GM21737 (cell line): Measurements from ENCODE around the gene TBC1D2B.
"Not testable (repeated sequence)": the region's sequence is repeated elsewhere in the genome, so short reads cannot be mapped to it uniquely, and the experiment has no call there.

Experiments used
- ATAC-seq: cut with Tn5 transposase; IDR thresholded peaks from one replicate; pipeline ENCODE4 v1.9.1; 2021; ENCODE audit warnings: mild to moderate bottlenecking, moderate library complexity; ENCODE audit not compliant: unreplicated experiment

Gene TBC1D2B

DNA sequence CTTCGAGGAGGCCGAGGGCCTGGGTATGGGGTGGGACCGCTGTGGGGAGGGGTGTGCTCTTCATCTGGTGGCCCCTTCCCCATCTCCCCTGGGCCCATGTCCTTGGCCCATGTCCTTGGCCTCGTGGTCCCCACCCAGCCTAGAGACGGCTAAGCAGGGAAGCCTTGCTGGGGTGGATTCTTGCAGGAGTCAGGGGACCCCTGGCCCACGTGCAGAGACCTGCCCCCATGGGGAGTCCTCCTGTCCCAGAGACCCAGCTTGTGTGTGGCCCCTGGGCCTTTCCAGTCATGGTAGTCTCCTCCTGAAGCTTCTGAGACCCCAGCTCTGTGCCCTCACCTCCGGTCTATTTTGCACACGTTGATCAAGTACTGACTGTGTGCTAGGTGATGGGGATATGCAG lies 97.4 kb downstream of the TBC1D2B start:
- ATAC-seq = no peak

DNA sequence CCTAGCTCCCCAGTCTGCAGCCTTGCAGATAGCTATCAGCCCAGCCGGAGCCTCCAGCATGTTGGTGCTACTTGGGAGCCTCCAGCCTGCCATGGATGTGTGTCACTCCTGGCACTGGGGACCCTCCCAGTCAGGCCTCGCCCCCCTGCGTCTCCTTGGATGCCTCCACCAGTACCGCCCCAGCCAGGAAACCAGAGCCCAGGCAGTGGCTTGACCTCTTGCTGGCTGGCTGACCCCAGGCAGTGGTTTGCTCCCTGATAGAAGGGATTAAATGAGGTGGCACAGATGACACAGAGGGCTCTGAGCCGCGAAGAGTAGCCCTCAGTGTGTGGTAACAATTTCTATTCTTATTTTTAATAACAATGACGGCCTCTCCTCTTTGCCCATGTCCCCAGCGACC lies 98.4 kb downstream of the TBC1D2B start:
- ATAC-seq = not testable (repeated sequence)

DNA sequence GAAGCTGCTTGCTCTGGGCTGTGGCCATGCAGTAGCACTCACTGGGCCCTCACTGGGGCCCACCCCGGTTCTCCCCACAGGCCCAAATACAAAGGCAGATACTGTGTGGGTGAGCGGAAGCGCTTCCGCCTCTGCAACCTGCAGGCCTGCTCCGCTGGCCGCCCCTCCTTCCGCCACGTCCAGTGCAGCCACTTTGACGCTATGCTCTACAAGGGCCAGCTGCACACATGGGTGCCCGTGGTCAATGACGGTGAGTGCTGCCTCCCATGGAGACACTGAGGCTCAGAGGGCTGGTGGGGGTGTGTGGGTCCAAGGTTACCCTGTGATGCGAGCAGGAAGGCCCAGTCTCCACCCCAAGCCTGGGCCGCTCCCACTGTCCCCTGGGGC lies 98.8 kb downstream of the TBC1D2B start:
- not testable (repeated sequence) for ATAC-seq

DNA sequence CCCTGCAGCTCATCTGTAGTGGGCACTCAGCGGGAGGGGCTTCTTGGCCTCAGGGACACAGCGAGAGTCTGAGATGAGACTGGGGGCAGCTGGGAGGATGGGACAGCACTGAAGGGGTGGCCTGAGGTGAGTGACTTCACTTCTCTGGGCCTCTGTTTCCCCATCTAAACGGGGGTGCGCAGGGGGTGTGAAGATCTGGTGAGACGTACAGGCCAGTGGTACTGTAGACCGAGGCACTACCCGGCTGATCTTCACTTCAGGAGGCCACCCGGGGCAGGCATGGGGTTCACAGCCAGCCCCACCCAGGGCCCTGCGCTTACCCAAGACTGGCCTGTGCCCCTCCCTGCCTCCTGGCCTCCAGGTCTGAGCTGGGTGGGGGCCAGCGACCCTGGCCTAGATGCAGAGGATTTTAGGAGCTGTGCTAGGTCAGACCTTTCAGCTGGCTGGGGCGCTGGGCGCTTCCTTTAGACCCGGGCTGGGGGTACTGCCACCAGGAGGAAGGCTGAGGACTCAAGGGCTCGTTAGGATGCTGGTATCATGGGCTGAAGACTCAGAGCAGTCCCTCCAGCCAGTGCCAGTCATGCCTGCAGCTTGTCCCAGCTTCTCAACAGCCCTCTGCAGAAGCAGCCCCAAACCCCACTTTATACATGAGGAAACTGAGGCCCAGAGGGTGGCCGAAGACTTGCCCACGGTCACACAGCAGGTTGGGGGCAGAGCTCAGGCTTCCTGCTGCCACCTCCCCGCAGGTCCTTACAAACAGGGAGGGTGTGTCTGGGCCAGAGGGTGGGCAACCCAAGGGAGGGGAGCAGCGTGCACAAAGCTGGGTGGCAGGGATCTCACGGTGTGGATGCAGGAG lies 99.4 kb downstream of the TBC1D2B start:
- not testable (repeated sequence) for ATAC-seq

DNA sequence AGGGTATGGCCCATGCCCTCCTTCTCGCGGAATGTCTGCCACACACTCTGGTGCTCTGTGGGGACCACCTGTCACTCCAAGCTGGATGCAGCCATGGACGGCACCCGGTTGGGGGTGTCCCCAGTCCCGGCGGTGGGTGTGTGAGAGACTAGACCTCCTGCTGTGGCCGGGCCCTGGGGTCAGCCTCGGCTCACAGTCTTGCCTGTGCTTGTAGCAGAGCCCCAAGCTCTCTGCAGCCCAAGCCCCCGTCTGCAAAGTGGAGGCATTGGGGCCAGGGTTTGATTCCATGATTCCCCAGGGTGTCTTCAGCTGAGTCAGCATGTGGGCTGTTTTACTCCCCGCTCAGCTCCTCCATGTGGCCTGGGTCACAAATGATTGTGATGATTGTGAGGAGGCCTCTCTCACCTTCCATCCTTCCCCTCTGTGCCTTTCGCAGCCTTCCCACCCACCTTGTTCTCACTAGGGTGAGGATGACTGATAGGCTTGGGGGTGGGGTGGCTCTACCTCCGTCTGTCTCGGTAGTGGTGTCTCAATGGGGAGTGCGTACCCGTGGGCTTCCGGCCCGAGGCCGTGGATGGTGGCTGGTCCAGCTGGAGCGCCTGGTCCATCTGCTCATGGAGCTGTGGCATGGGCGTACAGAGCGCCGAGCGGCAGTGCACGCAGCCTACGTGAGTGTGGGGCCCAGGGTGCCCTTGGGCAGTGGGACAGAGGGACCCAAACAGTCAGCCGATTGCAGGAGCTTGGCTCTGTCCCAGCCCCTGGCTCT lies 100.6 kb downstream of the TBC1D2B start:
- not testable (repeated sequence) for ATAC-seq

DNA sequence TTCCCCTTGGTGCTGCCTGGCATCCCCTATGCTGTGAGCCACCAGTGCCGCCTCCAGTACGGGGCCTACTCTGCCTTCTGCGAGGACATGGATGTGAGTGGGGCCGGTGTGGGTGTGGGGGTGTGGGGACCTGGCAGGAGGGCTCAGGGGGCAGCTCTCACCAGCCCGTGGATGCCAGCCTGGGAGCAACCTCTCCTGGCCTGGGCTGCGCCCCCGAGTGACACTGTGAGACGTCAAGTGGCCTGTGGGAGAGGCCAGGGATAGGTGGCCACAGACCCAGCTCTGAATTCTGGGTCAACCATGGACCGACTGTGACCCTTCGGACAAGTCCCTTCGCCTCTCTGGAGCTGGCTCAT lies 101.4 kb downstream of the TBC1D2B start:
- ATAC-seq = not testable (repeated sequence)

DNA sequence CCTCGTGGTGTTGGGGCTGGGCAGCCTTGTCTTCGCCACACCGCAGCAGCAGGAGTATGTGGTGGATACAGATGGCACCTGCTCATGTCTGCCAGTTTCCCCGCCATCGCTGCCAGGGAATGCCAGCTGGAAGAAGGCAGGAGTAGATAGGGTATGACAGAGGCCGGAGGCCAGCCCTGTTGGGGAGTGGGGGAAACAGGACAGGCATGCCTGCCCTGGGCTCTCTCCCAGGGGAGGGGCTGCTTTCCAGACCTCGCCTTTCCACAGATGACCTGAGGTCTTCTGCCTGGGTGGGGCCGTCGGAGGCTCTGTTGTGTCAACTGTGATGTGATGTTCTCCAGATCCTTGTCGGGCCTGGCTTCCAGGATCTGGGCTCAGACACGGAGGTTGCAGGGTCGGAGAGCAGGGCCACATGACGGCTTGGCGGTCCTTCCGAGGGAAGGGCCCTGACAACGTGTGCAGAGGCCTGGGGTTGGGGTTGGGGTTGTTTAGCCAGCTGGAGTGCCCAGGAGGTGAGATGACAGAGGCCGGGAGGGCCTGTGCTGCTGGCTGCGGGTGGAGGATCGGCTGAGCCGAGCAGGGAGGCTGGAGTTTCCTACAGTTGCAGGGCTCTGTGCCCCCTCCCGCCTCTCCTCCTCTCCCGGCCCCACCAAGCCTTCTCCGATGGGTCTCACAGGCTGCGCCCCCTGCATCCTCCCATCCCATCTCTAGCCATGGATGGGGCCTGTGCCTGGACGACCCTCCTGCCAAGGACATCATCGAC lies 102.0 kb downstream of the TBC1D2B start:
- no peak for ATAC-seq

DNA sequence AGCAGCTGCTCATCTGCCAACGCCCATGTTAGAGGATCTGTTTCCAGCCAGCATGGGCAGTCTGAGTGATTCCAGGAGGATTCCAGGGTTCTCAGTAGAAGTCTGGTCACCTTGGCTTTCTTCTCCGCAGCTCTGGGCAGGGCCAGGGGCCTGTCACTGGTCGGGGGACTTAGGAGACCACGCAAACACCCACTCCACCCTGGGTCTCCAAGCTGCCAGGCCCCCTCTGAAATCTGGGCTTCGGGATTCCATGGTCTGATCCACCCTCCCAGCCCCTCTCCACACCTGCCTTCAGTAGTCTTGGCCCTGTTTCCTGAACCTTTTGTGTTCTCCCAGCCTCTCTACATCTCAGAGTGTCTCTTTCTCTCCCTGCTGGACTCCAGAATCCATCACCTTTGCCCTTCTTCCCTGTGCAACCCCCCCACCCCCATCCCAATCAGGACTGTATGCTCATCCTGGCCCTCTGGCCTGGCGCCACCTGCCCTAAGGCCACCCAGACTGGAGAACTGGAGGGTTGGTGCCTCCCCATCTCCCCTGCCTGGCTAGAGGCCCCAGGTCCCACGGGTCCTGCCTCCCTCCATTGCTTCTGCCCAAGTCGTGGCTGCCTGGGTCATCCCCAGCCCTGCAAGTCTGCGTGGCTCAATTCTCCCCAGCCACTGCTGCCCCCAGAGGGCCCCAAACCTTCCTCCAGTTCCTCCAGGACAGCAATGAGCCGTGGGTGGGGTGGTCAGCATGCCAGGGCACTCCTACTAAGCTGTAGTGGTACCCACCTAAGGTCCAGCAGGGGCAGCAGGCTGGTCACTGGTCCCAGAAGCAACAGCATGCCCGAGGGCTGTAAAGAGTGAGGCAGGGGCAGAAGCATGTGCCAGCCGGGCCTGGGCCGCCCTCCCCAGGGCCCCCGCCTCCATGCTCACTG lies 102.8 kb downstream of the TBC1D2B start:
- ATAC-seq = no peak

DNA sequence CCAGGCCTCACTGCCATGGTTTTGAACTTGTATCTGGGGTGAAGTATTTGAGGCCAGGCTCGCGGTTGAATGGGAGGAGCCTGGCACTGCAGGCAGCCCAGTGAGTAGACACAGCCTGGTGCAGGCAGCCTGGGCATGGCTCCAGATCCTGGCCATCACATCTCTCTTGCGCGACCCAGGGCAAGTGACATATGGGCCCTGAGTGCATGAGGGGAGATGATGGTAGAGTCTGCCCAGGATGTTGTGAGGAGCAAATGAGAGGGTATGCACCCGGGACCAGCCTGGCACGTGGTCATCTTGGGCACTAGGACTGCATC lies 103.5 kb downstream of the TBC1D2B start:
- ATAC-seq = no peak

DNA sequence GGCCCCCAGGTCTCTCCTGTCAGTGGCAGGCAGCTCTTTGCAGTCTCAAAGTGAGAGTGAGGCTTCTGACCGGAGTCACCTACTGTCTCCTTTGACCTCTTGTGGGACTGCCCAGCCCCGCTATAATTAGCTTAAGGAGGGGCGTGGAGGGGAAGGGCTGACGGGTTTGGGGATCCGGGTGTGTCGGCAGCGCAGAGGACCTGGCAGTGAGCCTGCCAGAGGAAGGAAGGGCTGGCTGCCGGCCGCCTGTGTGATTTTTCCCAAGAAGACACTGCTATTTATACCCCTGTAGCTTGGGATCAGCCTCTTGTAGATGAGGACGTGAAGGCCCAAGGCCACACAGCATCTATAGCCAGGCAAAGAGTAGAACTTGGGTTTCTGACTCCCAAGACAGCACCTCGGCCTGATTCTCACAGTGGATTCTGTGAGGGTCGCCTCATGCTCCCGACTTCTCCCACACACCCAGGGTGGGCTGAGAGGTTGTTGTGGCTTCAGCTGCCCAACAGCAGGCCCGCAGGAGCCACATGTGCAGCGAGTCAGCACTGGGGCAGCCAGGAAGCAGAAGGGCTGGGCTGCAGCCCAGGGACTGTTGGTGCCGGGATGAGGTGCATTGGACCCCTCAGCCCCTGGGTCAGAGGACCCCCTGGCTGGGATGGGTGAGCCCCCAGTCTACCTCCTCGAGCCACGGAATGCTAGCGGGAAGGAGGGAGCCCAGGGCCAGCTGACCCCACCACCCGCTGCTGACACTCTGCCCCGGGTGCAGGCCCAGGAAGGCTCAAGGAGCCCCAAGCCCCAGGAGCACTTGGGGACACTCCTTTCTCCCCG lies 104.0 kb downstream of the TBC1D2B start:
- ATAC-seq = not testable (repeated sequence)

DNA sequence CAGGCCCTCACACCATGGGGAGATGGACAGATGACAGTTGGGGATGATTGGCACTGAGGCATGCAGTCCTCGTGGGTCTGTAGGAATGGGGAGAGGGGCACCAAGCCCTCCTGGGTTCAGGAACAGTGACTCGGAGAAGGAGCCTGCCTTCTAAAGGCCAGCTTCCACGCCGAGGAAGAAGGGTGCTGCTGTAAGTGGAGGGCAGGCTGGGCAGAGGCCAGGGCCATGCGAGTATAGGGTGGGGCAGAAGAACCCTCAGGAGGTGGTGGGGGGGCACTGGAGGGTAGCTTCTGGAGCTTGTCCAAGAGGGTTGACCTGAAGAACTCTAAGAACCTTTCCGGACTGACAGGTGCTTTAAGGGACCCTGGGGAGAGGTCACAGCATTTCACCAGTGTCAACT lies 104.8 kb downstream of the TBC1D2B start:
- ATAC-seq = not testable (repeated sequence)

DNA sequence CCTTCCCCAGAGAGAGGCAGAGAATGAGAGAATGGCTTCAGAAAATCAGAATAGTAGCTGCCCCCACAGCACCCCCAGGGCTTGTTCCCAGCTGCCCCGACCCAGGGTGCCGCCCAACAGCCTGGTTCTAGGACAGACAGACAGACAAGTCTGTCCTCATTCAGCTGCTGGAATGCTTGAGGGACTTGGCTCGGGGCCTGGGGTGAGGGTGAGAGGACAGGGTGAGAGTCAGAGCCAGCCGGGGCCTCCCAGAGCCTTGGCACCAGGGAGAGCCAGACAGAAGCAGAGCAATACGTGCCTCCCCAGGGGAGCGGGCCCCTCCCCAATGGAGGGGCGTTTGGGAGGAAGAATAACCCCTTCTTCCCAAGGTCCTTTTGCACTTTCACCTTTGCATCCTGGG lies 105.6 kb downstream of the TBC1D2B start:
- not testable (repeated sequence) for ATAC-seq

DNA sequence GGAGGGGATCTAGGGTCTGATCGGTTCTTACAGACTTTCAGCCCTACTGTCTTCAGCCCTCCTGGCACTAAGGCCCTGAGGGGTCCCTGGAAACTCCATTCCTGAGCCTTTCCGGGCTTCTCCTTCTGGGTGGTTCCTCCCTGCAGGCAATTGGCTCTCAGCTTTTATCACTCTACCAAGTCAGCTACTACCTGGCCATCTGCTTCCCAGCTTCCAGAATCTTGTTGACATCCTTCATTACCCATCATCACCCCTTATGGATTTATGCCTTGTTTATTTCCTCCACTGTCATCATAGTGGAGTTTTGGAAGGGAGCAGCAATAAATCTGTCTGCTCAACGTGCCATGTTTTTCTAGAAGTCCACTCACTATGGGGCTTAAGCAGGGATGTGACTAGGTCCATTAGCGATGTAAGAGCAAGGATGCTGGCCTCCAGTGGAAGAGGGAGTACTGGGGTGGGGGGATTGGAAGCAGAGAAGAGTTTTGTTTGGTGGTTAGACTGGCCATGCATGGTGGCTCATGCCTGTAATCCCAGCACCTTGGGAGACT lies 106.6 kb downstream of the TBC1D2B start:
- not testable (repeated sequence) for ATAC-seq

DNA sequence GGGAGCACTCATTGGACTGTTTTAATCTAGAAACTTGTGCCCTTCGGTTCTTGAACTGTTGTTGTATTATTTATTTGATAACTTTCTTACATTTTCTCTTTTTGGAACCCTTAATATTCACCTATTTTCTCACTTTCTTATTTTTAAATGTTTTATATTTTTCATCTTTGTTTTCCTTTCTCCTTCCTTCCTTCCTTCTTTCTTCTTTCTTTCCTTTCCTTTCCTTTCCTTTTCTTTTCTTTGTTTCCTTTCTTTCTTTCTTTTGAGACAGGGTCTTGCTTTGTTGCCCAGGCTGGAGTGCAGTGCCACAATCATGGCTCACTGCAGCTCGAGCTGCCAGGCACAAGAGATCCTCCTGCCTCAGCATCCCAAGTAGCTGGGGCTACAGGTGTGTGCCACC lies 108.5 kb downstream of the TBC1D2B start:
- ATAC-seq = no peak

DNA sequence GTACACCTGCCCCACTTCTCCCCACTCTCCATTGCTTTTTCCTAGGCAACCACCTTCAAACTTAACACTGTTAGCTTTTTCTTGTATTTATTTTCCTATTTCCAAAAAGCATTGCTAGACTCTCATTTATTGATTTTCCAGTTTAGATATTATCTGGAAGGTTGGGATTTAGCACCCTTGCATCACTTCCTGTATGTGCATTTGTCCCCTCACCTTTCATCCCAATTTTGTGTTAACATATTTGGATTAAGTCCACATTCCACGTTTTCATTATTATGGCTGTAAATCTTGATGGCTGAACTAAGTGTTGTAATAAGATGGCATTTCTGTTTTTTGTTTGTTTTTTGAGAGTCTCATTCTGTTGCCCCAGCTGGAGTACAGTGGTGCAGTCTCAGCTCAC lies 109.7 kb downstream of the TBC1D2B start:
- ATAC-seq = no peak

DNA sequence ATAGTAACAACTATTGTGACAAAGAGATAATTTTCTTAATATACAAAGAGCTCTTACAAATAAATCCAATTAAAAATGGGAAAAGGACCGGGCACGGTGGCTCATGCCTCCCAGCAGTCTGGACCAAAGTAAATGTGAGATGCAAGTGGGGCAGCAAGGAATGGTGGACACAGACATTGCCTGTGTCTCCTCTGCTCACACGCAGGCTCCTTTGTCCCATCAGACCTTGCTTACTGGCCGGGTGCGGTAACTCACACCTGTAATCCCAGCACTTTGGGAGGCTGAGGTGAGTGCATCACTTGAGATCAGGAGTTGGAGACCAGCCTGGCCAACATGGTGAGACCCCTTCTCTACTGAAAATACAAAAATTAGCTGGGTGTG lies 110.3 kb downstream of the TBC1D2B start:
- ATAC-seq = not testable (repeated sequence)

DNA sequence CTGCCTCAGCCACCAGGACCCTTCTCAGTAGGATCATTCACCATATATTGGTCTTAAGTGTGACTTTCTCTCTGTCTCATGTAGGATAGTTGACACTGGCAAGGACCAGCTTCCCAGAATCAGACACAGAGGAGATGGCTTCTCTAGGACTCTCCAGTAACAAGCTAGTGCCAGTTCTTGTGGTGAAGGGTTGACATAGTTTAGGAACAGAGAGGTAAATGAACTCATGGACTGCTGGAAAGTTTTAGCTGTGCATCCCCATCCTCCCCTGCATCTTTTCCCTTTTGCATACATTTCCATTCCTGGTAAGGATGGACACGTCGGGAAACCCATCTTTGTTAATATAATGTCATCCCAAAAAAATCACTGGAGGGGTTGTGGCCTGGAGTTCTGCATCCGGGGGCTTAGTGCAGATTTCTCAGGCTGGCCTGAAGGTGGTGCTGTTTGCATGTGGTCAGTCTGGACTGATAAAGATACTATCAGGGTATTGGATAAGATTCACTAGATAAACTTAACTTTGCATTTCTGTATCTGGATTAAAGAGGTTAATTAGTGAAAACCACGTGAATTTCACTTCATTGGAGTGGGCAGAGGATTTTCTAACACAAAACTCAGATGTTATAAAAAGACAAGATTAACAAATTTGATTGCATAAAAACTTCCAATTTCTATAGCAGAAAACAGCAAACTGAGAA lies 110.8 kb downstream of the TBC1D2B start:
- no peak for ATAC-seq

DNA sequence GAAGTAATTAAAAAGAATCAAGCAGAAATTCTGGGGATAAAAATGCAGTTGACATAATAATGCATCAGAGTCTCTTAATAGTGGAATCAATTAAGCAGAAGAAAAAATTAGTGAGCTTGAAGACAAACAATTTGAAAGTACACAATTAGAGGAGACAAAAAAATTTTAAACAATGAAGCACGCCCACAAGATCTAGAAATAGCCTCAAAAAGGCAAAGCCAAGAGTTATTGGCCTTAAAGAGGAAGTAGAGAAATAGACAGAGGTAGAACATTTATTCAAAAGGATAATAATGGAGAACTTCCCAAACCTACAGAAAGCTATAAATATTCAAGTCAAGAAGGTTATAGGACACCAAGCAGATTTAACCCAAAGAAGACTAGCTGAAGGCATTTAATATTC lies 113.3 kb downstream of the TBC1D2B start:
- no peak for ATAC-seq

DNA sequence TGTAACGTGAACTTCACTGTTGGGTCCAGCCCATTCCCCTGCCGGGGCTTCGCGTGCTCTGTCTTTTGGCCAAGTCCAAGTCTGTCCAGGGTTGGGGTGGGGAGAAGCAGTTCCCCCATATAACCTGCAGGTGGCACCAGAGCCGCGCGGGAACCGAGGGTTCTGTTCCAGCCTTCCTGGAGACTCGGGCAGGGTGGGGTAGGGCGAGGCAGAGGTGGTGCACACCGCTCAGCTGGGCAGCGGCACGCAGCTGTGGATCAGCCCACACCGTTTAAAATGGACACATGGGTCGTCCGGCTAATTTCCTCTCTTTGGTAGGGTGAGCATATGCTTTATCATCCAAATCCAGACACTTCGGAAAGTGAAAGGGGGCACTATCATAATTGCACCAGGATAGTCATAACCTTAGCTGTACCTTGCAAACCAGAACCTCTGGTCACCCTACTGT lies 118.1 kb downstream of the TBC1D2B start:
- ATAC-seq = peak; percentile 86
